ENCODE measurements around the gene TASOR. TPM values are rescaled to one million over a fixed set of nuclear protein-coding genes. Genes with fewer than 3 reads are reported as not detected.

TASOR gene
- total RNA-seq, 4 donors from 2014 or later, result 44.2 to 86.4 (median 59.9) TPM

- TF ChIP-seq CTCF (IDR thresholded peaks at IDR 0.05), result no peak
- peak; percentile 91 for ATAC-seq (ENCODE audit: low FRiP score)
- peak; percentile 48 for DNase-seq (ENCODE audit: low spot score)
These were observed 473 bp downstream of the TASOR start for GRCh38 chr3:56682462-56683121.

DNA sequence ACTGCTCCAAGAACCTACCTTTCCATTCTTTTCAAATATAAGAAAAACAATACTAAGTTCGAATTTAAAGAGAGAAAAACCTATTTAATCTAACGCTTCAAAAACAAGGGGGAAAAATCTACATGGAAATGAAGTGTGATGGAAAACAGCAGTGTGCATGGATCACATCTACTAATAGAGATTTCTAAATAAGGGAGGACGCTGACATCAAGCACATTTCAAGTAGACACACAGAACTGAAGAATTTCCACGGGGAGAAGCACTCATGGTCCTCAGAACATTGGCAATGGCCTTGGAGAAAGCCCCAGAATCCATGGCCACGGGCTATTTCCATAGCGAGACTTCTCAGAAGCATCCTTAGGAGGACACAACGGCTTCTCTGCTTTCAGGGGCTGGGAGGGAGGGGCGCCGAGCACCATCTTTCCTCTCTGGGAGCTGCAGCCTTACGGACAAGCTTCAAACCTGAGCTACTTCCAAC, 1.0 kb downstream of the TASOR start:
- ATAC-seq (ENCODE audit: low FRiP score) (no peak), DNase-seq (ENCODE audit: low spot score) (no peak)
- TF ChIP-seq CTCF (IDR thresholded peaks at IDR 0.05), result no peak

DNA sequence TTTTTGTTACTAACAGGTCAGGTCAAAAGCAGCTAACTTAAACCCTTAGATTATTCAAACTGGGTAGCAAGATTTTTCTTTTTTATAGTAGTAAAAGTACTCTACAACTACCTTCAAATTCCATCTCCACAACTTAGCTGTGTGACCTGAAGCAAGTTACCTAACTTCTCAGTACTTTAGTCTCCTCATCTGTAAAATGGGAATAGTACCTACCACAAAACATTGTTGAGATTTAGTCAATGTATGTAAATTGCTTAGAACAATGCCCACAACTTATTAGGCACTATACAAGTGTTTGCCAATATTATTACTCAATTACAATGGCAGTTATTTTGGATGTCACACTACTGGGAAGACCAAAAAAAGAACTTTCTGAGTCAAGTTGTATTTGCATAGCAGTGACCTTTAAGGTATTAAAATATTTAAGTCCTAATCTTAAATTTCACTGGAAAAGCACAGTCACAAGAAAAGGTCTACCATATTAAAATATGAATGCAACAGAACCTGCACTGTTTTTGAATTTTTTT, 2.9 kb downstream of the TASOR start:
- no peak for DNase-seq (ENCODE audit: low spot score)
- TF ChIP-seq CTCF (IDR thresholded peaks at IDR 0.05), result no peak
- ATAC-seq (ENCODE audit: low FRiP score), result no peak

DNA sequence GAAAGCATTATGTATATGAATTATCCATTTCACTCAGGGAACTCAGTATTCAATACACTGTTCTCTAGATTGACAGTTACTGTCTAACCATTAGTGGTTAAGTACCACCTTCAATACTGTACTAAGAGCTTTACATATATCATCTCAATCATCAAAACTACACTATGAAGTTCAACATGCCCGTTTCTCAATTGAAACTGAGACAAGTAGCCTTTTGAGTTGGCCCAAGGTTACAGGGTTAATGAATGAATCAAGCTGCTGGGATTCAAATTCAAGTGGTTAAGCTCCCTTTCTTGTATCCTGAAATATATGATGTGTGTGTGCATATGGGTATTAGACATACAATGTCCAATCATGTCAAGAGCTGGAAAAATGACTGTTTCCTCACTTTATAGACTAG, 5.8 kb downstream of the TASOR start:
- TF ChIP-seq CTCF (IDR thresholded peaks at IDR 0.05), result no peak
- DNase-seq (ENCODE audit: low spot score), result no peak
- no peak for ATAC-seq (ENCODE audit: low FRiP score)

DNA sequence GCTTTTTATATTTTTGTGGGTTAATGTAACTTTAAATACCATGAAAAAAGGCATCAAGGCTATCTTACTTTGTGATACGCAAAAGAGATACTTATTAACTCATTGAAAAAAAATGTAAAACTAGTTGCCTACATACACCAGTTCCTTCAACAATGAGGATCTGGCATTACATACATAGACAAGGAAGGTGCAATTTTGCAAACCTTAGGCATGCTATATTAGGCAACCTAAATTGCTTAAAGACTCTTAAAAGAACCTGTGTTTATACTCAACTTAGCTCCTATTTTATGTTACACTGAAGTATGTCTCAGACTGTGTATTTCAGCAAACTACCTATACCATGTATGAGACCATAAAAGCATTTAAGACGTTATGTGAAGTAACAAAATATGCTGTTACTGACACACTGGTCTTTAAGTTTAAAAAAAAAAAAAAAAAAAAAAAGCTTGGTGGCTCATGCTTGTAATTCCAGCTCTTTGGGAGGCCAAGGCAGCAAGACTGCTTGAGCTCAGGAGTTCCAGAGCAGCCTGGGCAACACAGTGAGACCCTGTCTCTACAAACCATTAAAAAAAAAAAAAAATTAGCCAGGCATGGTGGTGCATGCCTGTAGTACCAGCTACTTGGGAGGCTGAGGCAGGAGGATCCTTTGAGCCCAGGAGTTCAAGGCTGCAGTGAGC, 9.1 kb downstream of the TASOR start:
- ATAC-seq (ENCODE audit: low FRiP score) (no peak), DNase-seq (ENCODE audit: low spot score) (no peak)
- TF ChIP-seq CTCF (IDR thresholded peaks at IDR 0.05), result no peak

DNA sequence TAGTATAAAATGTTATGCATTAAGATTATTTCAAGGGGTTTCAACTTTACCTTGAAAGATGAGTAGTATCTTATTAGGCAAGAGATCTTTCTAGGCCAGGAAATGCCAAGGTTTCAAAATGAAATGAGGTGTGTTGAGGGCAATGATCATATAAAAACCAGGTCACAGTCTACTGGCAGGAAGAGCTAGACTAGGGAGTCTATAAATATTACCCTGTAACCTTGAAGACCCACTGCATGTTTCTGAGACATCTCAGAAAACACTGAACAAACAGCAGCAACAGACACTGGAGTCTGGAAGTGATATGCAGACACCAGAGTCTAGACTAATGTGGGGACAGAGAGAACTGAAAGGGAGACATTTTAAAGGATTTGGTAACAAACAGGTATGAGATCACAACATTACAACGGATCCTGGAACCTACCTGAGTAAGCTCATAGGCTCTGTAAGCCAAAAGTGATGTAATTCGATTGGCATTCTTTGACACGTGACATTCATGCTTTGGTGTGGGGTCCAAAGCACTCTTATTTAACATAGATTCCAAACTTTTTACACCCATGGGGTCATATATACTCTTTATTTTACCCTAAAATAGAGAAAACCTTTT, 15.0 kb downstream of the TASOR start:
- ATAC-seq (ENCODE audit: low FRiP score), result no peak
- no peak for DNase-seq (ENCODE audit: low spot score)
- no peak for TF ChIP-seq CTCF (IDR thresholded peaks at IDR 0.05)

All from omental fat pad (tissue), 4 donors.